Keratinocyte (primary cell): Measurements from ENCODE around the gene KIF18B. TPM values are rescaled to one million over a fixed set of nuclear protein-coding genes. Genes with fewer than 3 reads are reported as not detected.

Experiments used
- DNase-seq: peaks from one replicate; pipeline ENCODE4 v3.0.0-alpha.2; 2011; ENCODE audit warnings: low read depth, missing footprints, low spot score
- FAIRE-seq: peaks from 2 replicates; lab custom pipeline; 2011; peaks lifted over from hg19 to GRCh38; lab: Jason Lieb, UNC
- H2AFZ ChIP-seq: 2 replicates; pipeline ENCODE4 v1.6.0; 2012; ENCODE audit warnings: low read length, control low read depth, inconsistent platforms; ENCODE audit not compliant: control insufficient read depth
- H3K27ac ChIP-seq: 2 replicates; pipeline ENCODE4 v1.5.1; 2011; ENCODE audit warnings: low read length; ENCODE audit not compliant: control insufficient read depth, insufficient read depth
- H3K27me3 ChIP-seq: 3 replicates; pipeline ENCODE4 v1.6.0; 2011; ENCODE audit warnings: low read length; ENCODE audit not compliant: control insufficient read depth, insufficient read depth; ENCODE audit errors: extremely low read depth
- H3K36me3 ChIP-seq, 2 experiments: 2 replicates in 1 of 2; 3 replicates in 1 of 2; pipeline ENCODE4 v1.5.1; 2011; ENCODE audit warnings: low read length in 2 of 2, mild to moderate bottlenecking in 1 of 2; ENCODE audit not compliant: control insufficient read depth in 2 of 2, insufficient read depth in 2 of 2; ENCODE audit errors: extremely low read depth in 1 of 2
- H3K4me1 ChIP-seq: 3 replicates; pipeline ENCODE4 v1.5.1; 2011; ENCODE audit warnings: low read length; ENCODE audit not compliant: control insufficient read depth, insufficient read depth; ENCODE audit errors: extremely low read depth
- H3K4me2 ChIP-seq: 3 replicates; pipeline ENCODE4 v1.6.0; 2011; ENCODE audit warnings: low read depth, low read length; ENCODE audit not compliant: control insufficient read depth, insufficient read depth; ENCODE audit errors: extremely low read depth
- H3K4me3 ChIP-seq, 3 experiments: fragments of 200-600 bp in 1 of 3; sonication (generic) in 1 of 3; 2 replicates in 2 of 3; 3 replicates in 1 of 3; pipeline ENCODE4 v1.5.1; 2011 to 2016; ENCODE audit warnings: low read length in 3 of 3, mild to moderate bottlenecking in 3 of 3, control low read depth in 2 of 3, inconsistent platforms in 1 of 3, low read depth in 1 of 3, mixed read lengths in 1 of 3, mixed run types in 1 of 3, moderate library complexity in 1 of 3; ENCODE audit not compliant: control insufficient read depth in 2 of 3, insufficient read depth in 2 of 3; ENCODE audit errors: extremely low read depth in 1 of 3
- H3K79me2 ChIP-seq: 2 replicates; pipeline ENCODE4 v1.6.0; 2012; ENCODE audit warnings: low read length; ENCODE audit not compliant: control insufficient read depth, insufficient read depth
- H3K9ac ChIP-seq: 3 replicates; pipeline ENCODE4 v1.6.0; 2011; ENCODE audit warnings: low read length; ENCODE audit not compliant: control insufficient read depth, insufficient read depth; ENCODE audit errors: extremely low read depth
- H3K9me1 ChIP-seq: 3 replicates; pipeline ENCODE4 v1.6.0; 2011; ENCODE audit warnings: low read length; ENCODE audit not compliant: control insufficient read depth, insufficient read depth; ENCODE audit errors: extremely low read depth
- H3K9me3 ChIP-seq: 2 replicates; pipeline ENCODE4 v1.5.1; 2012; ENCODE audit warnings: low read depth, low read length; ENCODE audit not compliant: control insufficient read depth
- H4K20me1 ChIP-seq: 3 replicates; pipeline ENCODE4 v1.6.0; 2011; ENCODE audit warnings: low read length; ENCODE audit not compliant: control insufficient read depth, insufficient read depth; ENCODE audit errors: extremely low read depth
- CTCF ChIP-seq, 3 experiments: IDR thresholded peaks in 1 of 3; conservative IDR thresholded peaks in 1 of 3; optimal IDR thresholded peaks in 1 of 3; 2 replicates in 2 of 3; 3 replicates in 1 of 3; pipeline versions ENCODE3 to v1.5.1; 2011; ENCODE audit warnings: low read length in 3 of 3, mild to moderate bottlenecking in 3 of 3, moderate library complexity in 2 of 3, control low read depth in 1 of 3, inconsistent platforms in 1 of 3; ENCODE audit not compliant: insufficient read depth in 2 of 3; ENCODE audit errors: extremely low read depth in 1 of 3
- EZH2 ChIP-seq: IDR thresholded peaks from one replicate; pipeline ENCODE4 v1.6.1; 2012; ENCODE audit warnings: inconsistent platforms, mild to moderate bottlenecking, low read length, moderate library complexity
- dilution Hi-C: fragments of 300-500 bp; cut with MboI; formaldehyde crosslinking; loops from one replicate; pipeline ENCODE4 v1.7.0; 2020; ENCODE audit warnings: low sequenced_read_pairs; ENCODE audit not compliant: extremely low pct_ligation_motif_present
- polyA plus RNA-seq, 5 experiments: library from polyadenylated mRNA; depleted of rRNA in 3 of 5; stranded (reverse) in 3 of 5; stranded (forward) in 1 of 5; unstranded in 1 of 5; fragments of >200 nt; gene quantifications; 1 replicate in 1 of 5; 2 replicates in 3 of 5; 3 replicates in 1 of 5; pipeline versions ENCODE4 v1.2.1 to v1.2.3, GENCODE V29; 2011 to 2012; ENCODE audit warnings: missing spikeins in 2 of 5, low read depth in 1 of 5, low replicate concordance in 1 of 5

The KIF18B gene
- polyA plus RNA-seq, 1 donor (not counting 4 experiments of a cell fraction or from before 2014, with no cell fraction given), result 5.1 TPM

DNA sequence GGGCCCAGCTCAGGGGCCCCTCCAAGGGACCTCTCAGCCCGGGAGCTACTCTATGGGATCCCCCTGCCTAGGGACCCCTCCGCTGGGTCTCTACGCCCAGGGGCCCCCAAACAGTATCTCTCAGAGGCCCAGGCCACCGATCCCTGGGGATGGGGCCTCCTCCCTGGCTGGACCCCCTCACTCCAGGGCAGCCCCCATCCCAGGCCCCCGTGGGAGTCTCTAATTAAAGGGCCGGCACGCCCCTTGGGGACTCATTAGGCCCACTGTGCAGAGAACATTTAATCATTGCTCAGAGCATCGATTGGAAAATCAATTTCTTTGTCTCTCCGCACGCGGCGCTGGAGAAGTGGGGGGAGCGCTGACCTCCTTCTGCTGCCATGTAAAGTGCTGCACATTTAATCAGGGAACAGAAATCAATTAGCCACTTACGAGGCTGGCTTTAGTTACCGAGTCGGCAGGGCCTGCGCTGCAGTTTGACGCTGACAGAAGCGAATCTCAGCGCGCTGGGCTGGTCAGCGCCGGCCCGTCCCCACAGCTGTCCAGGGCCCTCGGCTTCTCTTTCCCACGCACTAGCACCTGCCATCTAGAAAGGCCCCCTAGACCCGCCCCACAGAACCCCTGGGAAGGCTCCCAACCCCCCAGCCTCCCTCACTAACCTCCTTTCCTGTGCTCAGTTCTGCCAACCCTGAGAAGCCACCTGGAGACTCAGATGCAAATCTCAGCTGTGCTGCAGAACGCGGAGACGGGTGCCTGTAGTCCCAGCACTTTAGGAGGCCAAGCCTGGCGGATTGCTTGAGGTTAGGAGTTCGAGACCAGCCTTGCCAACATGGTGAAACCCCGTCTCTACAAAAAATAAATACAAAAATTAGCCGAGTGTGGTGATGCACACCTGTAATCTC, 40.7 kb upstream of the KIF18B start:
- Histone ChIP-seq H2AFZ (no peak overlapping the region), H3K36me3 (no peaks in the 10 kb centered on the region), H3K9me1 (no peaks in the 10 kb centered on the region), H3K79me2 (no peaks in the 10 kb centered on the region), H3K9ac (no peak overlapping the region), H4K20me1 (no peaks in the 10 kb centered on the region), H3K4me1 (no peaks in the 10 kb centered on the region), H3K4me2 (no peak overlapping the region), H3K4me3 (no peak overlapping the region), H3K9me3 (no peaks in the 10 kb centered on the region), H3K27me3 (peaks cover 43% of the 10 kb centered on the region), H3K27ac (no peak overlapping the region)
- FAIRE-seq (no peak), DNase-seq (no peak)
- no peak for TF ChIP-seq EZH2
- no peak for TF ChIP-seq CTCF (optimal IDR thresholded peaks at IDR 0.05 in 1 of 3, IDR thresholded peaks at IDR 0.05 in 1 of 3, conservative IDR thresholded peaks at IDR 0.05 in 1 of 3; ENCODE audit: extremely low read depth in 1 of 3, insufficient read depth in 2 of 3, low read length in 3 of 3)
- dilution Hi-C loops, result no loop called here

DNA sequence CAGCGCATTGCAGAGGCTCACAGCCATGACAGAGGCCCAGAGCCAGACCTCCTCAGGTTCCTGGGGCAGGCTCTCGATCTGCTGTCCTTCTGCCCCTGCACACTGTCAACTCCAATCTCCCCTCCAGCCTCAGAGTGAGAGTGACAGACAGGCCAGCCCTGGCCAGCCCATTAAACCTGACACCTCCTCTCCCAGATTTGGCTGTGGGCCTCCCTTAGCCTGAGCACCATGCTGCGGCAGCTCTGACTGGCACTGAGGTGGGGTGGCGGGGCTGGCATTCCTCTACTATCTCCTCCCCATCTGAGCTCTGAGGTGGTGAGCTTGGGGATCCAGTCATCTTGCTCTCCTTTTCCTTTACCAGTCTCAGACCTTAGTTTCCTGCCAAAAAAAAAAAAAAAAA, 36.0 kb upstream of the KIF18B start:
- Histone ChIP-seq H3K9ac (no peak overlapping the region), H3K36me3 (no peaks in the 10 kb centered on the region), H3K79me2 (no peaks in the 10 kb centered on the region), H4K20me1 (peaks cover 3% of the 10 kb centered on the region), H3K9me1 (no peaks in the 10 kb centered on the region), H3K9me3 (no peaks in the 10 kb centered on the region), H3K4me2 (no peak overlapping the region), H3K4me3 (no peak overlapping the region), H3K27me3 (peaks cover 44% of the 10 kb centered on the region), H2AFZ (no peak overlapping the region), H3K27ac (no peak overlapping the region), H3K4me1 (no peaks in the 10 kb centered on the region)
- FAIRE-seq (no peak), DNase-seq (no peak)
- dilution Hi-C loops, result no loop called here
- no peak for TF ChIP-seq EZH2
- no peak for TF ChIP-seq CTCF (optimal IDR thresholded peaks at IDR 0.05 in 1 of 3, IDR thresholded peaks at IDR 0.05 in 1 of 3, conservative IDR thresholded peaks at IDR 0.05 in 1 of 3; ENCODE audit: extremely low read depth in 1 of 3, insufficient read depth in 2 of 3, low read length in 3 of 3)
